Measurements from ENCODE around the gene SPANXN4.

GRCh38 chrX:142999199-142999701, 26.5 kb upstream of the SPANXN4 start:
- TF ChIP-seq ZNF335 (tag by site-specific recombination; conservative IDR thresholded peaks at IDR 0.05) (no peak), HIC1 (tag by site-specific recombination; IDR thresholded peaks at IDR 0.05) (no peak), CTCF (tag by site-specific recombination; IDR thresholded peaks at IDR 0.05) (no peak), MZF1 (tag by site-specific recombination; IDR thresholded peaks at IDR 0.05; ENCODE audit: borderline replicate concordance) (no peak), SETDB1 (IDR thresholded peaks at IDR 0.05; ENCODE audit: insufficient read length, low read length) (no peak), ZNF24 (tag by site-specific recombination; IDR thresholded peaks at IDR 0.05) (no peak), PBX3 (CRISPR knock-in tag; IDR thresholded peaks at IDR 0.05) (no peak), ZBTB11 (tag by site-specific recombination; conservative IDR thresholded peaks at IDR 0.05; ENCODE audit: low read depth) (no peak)
